H1 (cell line): ENCODE results near the gene NBL1. TPM values are rescaled to one million over a fixed set of nuclear protein-coding genes. Genes with fewer than 3 reads are reported as not detected.

Experiments
- CTCF ChIA-PET: fragments of 300-600 bp; sonication (Branson Sonifier 250); formaldehyde crosslinking; loops from one replicate; lab custom pipeline; 2021; ENCODE audit not compliant: partially characterized antibody; lab: Charles Lee
- POLR2A ChIA-PET: fragments of 300-600 bp; sonication (Branson Sonifier 250); formaldehyde crosslinking; loops from one replicate; lab custom pipeline; 2021; ENCODE audit warnings: inconsistent platforms; ENCODE audit not compliant: partially characterized antibody; lab: Charles Lee
- DNase-seq, 2 experiments: peaks; one replicate each; pipeline versions ENCODE4 v3.0.0 to v3.0.0-alpha.2; 2010 to 2022; ENCODE audit warnings: low spot score in 2 of 2, low read depth in 1 of 2, mixed read lengths in 1 of 2
- FAIRE-seq: peaks from 2 replicates; lab custom pipeline; 2011; peaks lifted over from hg19 to GRCh38; lab: Jason Lieb, UNC
- H2AFZ ChIP-seq: 2 replicates; pipeline ENCODE4 v1.8.1; 2012; ENCODE audit warnings: low read length, inconsistent platforms
- H2AK5ac ChIP-seq: 2 replicates; pipeline ENCODE4 v1.6.1; 2013; ENCODE audit warnings: low read depth, low read length
- H2BK120ac ChIP-seq: replicated peaks from 2 replicates; pipeline ENCODE3; 2013; ENCODE audit warnings: low read depth, low read length, inconsistent platforms
- H2BK12ac ChIP-seq: 2 replicates; pipeline ENCODE4 v1.6.1; 2013; ENCODE audit warnings: low read depth, low read length
- H2BK15ac ChIP-seq: 2 replicates; pipeline ENCODE4 v1.6.1; 2013; ENCODE audit warnings: low read length
- H2BK20ac ChIP-seq: 2 replicates; pipeline ENCODE4 v1.6.1; 2013; ENCODE audit warnings: low read length
- H2BK5ac ChIP-seq: 2 replicates; pipeline ENCODE4 v1.6.1; 2013; ENCODE audit warnings: low read depth, low read length
- H3K14ac ChIP-seq: 2 replicates; pipeline ENCODE4 v1.6.1; 2013; ENCODE audit warnings: inconsistent platforms; ENCODE audit not compliant: insufficient read length
- H3K18ac ChIP-seq: 2 replicates; pipeline ENCODE4 v1.6.1; 2013; ENCODE audit warnings: low read length; ENCODE audit errors: extremely low read depth
- H3K23ac ChIP-seq: 2 replicates; pipeline ENCODE4 v1.6.1; 2013; ENCODE audit warnings: inconsistent platforms; ENCODE audit not compliant: insufficient read length
- H3K23me2 ChIP-seq: 2 replicates; pipeline ENCODE4 v1.6.1; 2013; ENCODE audit warnings: low read depth, low read length
- H3K27ac ChIP-seq: 2 replicates; pipeline ENCODE4 v1.6.1; 2011; ENCODE audit warnings: low read depth, low read length, inconsistent platforms
- H3K27me3 ChIP-seq, 4 experiments: replicated peaks in 1 of 4; 1 replicate in 1 of 4; 2 replicates in 3 of 4; pipeline versions ENCODE4 v1.6.1 to v1.8.1; 2011 to 2013; ENCODE audit warnings: low read length in 3 of 4, mild to moderate bottlenecking in 3 of 4, inconsistent platforms in 2 of 4, mixed read lengths in 2 of 4, moderate library complexity in 1 of 4; ENCODE audit not compliant: control insufficient read depth in 3 of 4, insufficient read depth in 3 of 4; ENCODE audit errors: extremely low read depth in 1 of 4
- H3K36me3 ChIP-seq, 4 experiments: 2 replicates each; pipeline versions ENCODE4 v1.6.1 to v1.8.1; 2011 to 2013; ENCODE audit warnings: mild to moderate bottlenecking in 4 of 4, low read length in 3 of 4, moderate library complexity in 2 of 4, control low read depth in 1 of 4, inconsistent platforms in 1 of 4; ENCODE audit not compliant: insufficient read depth in 4 of 4, control insufficient read depth in 2 of 4
- H3K4ac ChIP-seq: replicated peaks from 2 replicates; pipeline ENCODE3; 2013; ENCODE audit warnings: low read length, low read depth, mixed read lengths, inconsistent platforms; ENCODE audit not compliant: insufficient read length
- H3K4me1 ChIP-seq, 4 experiments: replicated peaks in 1 of 4; 1 replicate in 1 of 4; 2 replicates in 3 of 4; pipeline versions ENCODE4 v1.6.1 to v1.8.1; 2011 to 2013; ENCODE audit warnings: low read length in 3 of 4, inconsistent platforms in 2 of 4, mixed read lengths in 1 of 4; ENCODE audit not compliant: insufficient read depth in 4 of 4, control insufficient read depth in 3 of 4
- H3K4me2 ChIP-seq, 2 experiments: 2 replicates each; pipeline versions ENCODE4 v1.6.1 to v1.8.1; 2011 to 2013; ENCODE audit warnings: low read depth in 2 of 2, low read length in 2 of 2, control low read depth in 1 of 2, inconsistent platforms in 1 of 2, mild to moderate bottlenecking in 1 of 2; ENCODE audit not compliant: insufficient read depth in 1 of 2
- H3K4me3 ChIP-seq, 4 experiments: fragments of 200-600, 300-600 bp in 1 of 4; sonication (generic), shearing (Covaris generic), sonication (Bioruptor Twin) in 1 of 4; 2 replicates each; pipeline versions ENCODE4 v1.5.1 to v1.8.1; 2011 to 2016; ENCODE audit warnings: low read length in 4 of 4, low read depth in 3 of 4, control low read depth in 2 of 4, inconsistent platforms in 2 of 4, mild to moderate bottlenecking in 2 of 4, mixed read lengths in 1 of 4, moderate library complexity in 1 of 4; ENCODE audit not compliant: insufficient read depth in 2 of 4; ENCODE audit errors: extremely low read depth in 1 of 4
- H3K56ac ChIP-seq: replicated peaks from 2 replicates; pipeline ENCODE3; 2013; ENCODE audit warnings: low read depth, mild to moderate bottlenecking, mixed read lengths, low read length, inconsistent platforms; ENCODE audit not compliant: insufficient read length
- H3K79me1 ChIP-seq: 2 replicates; pipeline ENCODE4 v1.6.1; 2013; ENCODE audit warnings: low read depth, low read length, control low read depth
- H3K79me2 ChIP-seq, 2 experiments: 2 replicates each; pipeline versions ENCODE4 v1.6.1 to v1.8.1; 2012 to 2013; ENCODE audit warnings: low read length in 2 of 2, mild to moderate bottlenecking in 2 of 2, inconsistent platforms in 1 of 2; ENCODE audit not compliant: insufficient read depth in 2 of 2, control insufficient read depth in 1 of 2
- H3K9ac ChIP-seq, 4 experiments: replicated peaks in 1 of 4; 1 replicate in 1 of 4; 2 replicates in 3 of 4; pipeline versions ENCODE4 v1.6.1 to v1.8.1; 2011 to 2013; ENCODE audit warnings: low read depth in 3 of 4, low read length in 3 of 4, control low read depth in 2 of 4, mild to moderate bottlenecking in 2 of 4, moderate library complexity in 2 of 4, inconsistent platforms in 1 of 4; ENCODE audit errors: extremely low read depth in 1 of 4
- H3K9me3 ChIP-seq, 2 experiments: 2 replicates each; pipeline versions ENCODE4 v1.6.1 to v1.8.1; 2012 to 2013; ENCODE audit warnings: mild to moderate bottlenecking in 2 of 2, moderate library complexity in 2 of 2, control low read depth in 1 of 2, inconsistent platforms in 1 of 2, low read depth in 1 of 2, low read length in 1 of 2, mixed read lengths in 1 of 2; ENCODE audit not compliant: insufficient read depth in 2 of 2
- H4K20me1 ChIP-seq, 2 experiments: replicated peaks in 1 of 2; 2 replicates each; pipeline versions ENCODE3 to v1.8.1; 2011 to 2013; ENCODE audit warnings: inconsistent platforms in 2 of 2, low read length in 2 of 2, mild to moderate bottlenecking in 1 of 2; ENCODE audit not compliant: insufficient read depth in 2 of 2, control insufficient read depth in 1 of 2
- H4K5ac ChIP-seq: 2 replicates; pipeline ENCODE4 v1.6.1; 2013; ENCODE audit warnings: low read length, low read depth, mixed read lengths, inconsistent platforms; ENCODE audit not compliant: insufficient read length
- H4K8ac ChIP-seq: 2 replicates; pipeline ENCODE4 v1.8.0; 2013; ENCODE audit warnings: mild to moderate bottlenecking, moderate library complexity, low read length, inconsistent platforms; ENCODE audit not compliant: insufficient read depth; ENCODE audit errors: extremely low read depth
- H4K91ac ChIP-seq: replicated peaks from 2 replicates; pipeline ENCODE3; 2013; ENCODE audit warnings: low read length, mixed read lengths, inconsistent platforms; ENCODE audit not compliant: insufficient read length
- CBX5 ChIP-seq: fragments of 300-800, 300-1000 bp; sonication (generic); IDR thresholded peaks from 2 replicates; pipeline ENCODE4 v1.7.1; 2016; ENCODE audit warnings: antibody characterized with exemption, low read length, low read depth
- SIN3A ChIP-seq, 2 experiments: IDR thresholded peaks in 1 of 2; conservative IDR thresholded peaks in 1 of 2; 2 replicates each; pipeline ENCODE4 v1.6.1; 2011 to 2012; ENCODE audit warnings: low read length in 2 of 2, improper control_type of control experiment in 1 of 2, low read depth in 1 of 2, mild to moderate bottlenecking in 1 of 2
- WGBS, 2 experiments: shearing (Covaris generic) in 1 of 2; methylation state at CpG; one replicate each; pipeline versions ENCODE4 v1.1.6 to v1.1.7; 2013 to 2015; ENCODE audit warnings: low lambda C conversion rate in 2 of 2, mixed read lengths in 2 of 2, inconsistent platforms in 1 of 2, low coverage in 1 of 2, missing lambda C conversion rate in 1 of 2; ENCODE audit not compliant: insufficient replicate concordance in 2 of 2, insufficient coverage in 1 of 2, insufficient read length in 1 of 2; ENCODE audit errors: extremely low coverage in 1 of 2, missing lambda C conversion rate in 1 of 2; 5-methylcytosine and 5-hydroxymethylcytosine counted together
- polyA plus RNA-seq, 7 experiments: library from polyadenylated mRNA; depleted of rRNA in 3 of 7; stranded (reverse) in 5 of 7; unstranded in 2 of 7; fragments of >200 nt in 5 of 7; fragments of 200-250 nt in 2 of 7; gene quantifications; 1 replicate in 5 of 7; 2 replicates in 1 of 7; 4 replicates in 1 of 7; pipeline versions ENCODE4 v1.2.1 to v1.2.3, GENCODE V29; 2011 to 2013; ENCODE audit warnings: missing spikeins in 2 of 7, mixed read lengths in 2 of 7
- total RNA-seq: library from RNA; stranded (reverse); fragmentation: NEBNext Ultra II Directional; extraction: Animal tissue kit (Norgen Biotek cat#: 25700); gene quantifications from 2 replicates; pipeline ENCODE4 v1.2.1, GENCODE V29; 2021

The NBL1 gene
- total and polyA plus RNA-seq, 2 of the 8 experiments (the other 6 are each of a cell fraction or from before 2014, with no cell fraction given): 8.7 to 9.7 TPM

- no peak overlapping the region for H4K8ac ChIP-seq
- H4K5ac ChIP-seq: no peak overlapping the region
- H4K20me1 ChIP-seq: peaks cover 5% of the 10 kb centered on the region in 2 experiments
- no peak overlapping the region for H3K9ac ChIP-seq
- no peaks in the 10 kb centered on the region for H3K27me3 ChIP-seq
- H3K4me2 ChIP-seq: no peak overlapping the region
- no peak overlapping the region for H3K23ac ChIP-seq
- WGBS, 2 experiments: 87% methylated on average over 12 of the region's 12 CpGs; no CpG with 5 or more reads in 1 of the 2 experiments
- ChIA-PET CTCF (interaction anchor here (1.0 kb wide), 2 partner anchors 35 to 39 kb away, joined by 3 read pairs; no protein-coding TSS in a partner anchor), POLR2A (interaction anchor here (0.7 to 1.4 kb wide), 2 partner anchors 10 to 192 kb away, joined by 3 read pairs; no protein-coding TSS in a partner anchor)
- H2BK15ac ChIP-seq: no peak overlapping the region
- DNase-seq: no peak
- H2AFZ ChIP-seq: no peak overlapping the region
- H3K36me3 ChIP-seq: no peaks in the 10 kb centered on the region; a peak in 1 of 8 replicates
- no peak overlapping the region for H3K56ac ChIP-seq
- H4K91ac ChIP-seq: no peak overlapping the region
- H3K4me1 ChIP-seq: no peaks in the 10 kb centered on the region
- no peak overlapping the region for H2BK5ac ChIP-seq
- H3K14ac ChIP-seq: no peak overlapping the region
- H2BK20ac ChIP-seq: no peak overlapping the region
- no peak for FAIRE-seq
- H3K4ac ChIP-seq: no peak overlapping the region
- no peak overlapping the region for H3K27ac ChIP-seq
- H3K79me2 ChIP-seq: peaks cover 4 to 60% of the 10 kb centered on the region in 2 experiments; a peak in 3 of 4 replicates
- no peak overlapping the region for H3K18ac ChIP-seq
- H2BK12ac ChIP-seq: no peak overlapping the region
- H3K79me1 ChIP-seq: peaks cover 16% of the 10 kb centered on the region
- H2AK5ac ChIP-seq: no peak overlapping the region
- no peaks in the 10 kb centered on the region for H3K9me3 ChIP-seq
- H2BK120ac ChIP-seq: no peak overlapping the region
- H3K23me2 ChIP-seq: no peaks in the 10 kb centered on the region; the same call in 1 of the 2 replicates
- H3K4me3 ChIP-seq: no peak overlapping the region
- no peak for TF ChIP-seq SIN3A (conservative IDR thresholded peaks at IDR 0.05 in 1 of 2, IDR thresholded peaks at IDR 0.05 in 1 of 2; ENCODE audit: low read depth in 1 of 2, low read length in 2 of 2)
- TF ChIP-seq CBX5: no peak
Measured at GRCh38 chr1:19608232-19608631, 35.9 kb upstream of the NBL1 start.
